ENCODE results near the gene SHANK1.

Gene SHANK1

DNA sequence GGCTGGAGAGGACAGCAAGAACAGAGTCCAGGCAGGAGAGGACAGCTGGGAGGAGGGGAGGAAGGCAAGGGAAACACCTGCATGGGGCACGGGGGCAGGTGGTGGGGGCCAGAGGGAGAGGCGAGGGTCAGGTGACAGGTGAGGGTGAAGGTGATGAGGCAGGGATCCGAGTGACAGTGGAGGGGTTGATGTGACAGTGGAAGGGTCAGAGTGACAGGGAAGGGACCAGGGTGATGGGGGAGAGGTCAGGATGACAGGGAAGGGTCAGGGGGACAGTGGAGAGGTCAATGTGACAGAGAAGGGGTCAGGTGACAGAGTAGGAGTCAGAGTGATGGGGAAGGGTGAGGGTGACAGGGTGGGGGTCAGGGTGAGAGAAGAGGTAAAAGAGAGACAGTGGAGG, 41.3 kb downstream of the SHANK1 start:
- no peaks in the 10 kb centered on the region for H3K27me3 ChIP-seq (ENCODE audit: low read length)

DNA sequence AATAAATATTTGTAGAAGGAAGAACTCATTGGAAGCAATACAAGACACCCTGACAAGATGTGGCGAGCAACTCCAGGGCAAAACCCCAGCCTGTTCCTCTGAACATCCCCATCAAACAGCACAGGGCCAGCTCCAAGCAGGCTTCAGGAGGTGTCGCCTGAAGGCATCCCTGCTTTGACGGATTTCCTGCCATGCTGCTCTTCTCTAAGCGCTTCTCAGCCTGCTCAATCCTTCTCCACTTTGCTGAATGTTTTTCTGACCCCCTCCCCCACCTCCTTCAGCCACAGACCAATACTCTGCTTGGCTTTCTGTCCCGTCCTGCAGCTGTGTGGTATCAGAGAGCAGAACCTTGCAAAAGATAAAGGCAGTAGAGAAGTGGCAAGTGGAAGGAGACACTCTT, 42.0 kb downstream of the SHANK1 start:
- no peak for TF ChIP-seq EZH2phosphoT487 (conservative IDR thresholded peaks at IDR 0.05; ENCODE audit: low read length)
- TF ChIP-seq, protein P1, sequence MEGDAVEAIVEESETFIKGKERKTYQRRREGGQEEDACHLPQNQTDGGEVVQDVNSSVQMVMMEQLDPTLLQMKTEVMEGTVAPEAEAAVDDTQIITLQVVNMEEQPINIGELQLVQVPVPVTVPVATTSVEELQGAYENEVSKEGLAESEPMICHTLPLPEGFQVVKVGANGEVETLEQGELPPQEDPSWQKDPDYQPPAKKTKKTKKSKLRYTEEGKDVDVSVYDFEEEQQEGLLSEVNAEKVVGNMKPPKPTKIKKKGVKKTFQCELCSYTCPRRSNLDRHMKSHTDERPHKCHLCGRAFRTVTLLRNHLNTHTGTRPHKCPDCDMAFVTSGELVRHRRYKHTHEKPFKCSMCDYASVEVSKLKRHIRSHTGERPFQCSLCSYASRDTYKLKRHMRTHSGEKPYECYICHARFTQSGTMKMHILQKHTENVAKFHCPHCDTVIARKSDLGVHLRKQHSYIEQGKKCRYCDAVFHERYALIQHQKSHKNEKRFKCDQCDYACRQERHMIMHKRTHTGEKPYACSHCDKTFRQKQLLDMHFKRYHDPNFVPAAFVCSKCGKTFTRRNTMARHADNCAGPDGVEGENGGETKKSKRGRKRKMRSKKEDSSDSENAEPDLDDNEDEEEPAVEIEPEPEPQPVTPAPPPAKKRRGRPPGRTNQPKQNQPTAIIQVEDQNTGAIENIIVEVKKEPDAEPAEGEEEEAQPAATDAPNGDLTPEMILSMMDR (IDR thresholded peaks at IDR 0.05; ENCODE audit: insufficient read depth, low read length, poor library complexity, severe bottlenecking), result no peak
- Histone ChIP-seq H3F3A (ENCODE audit: insufficient read depth) (no peaks in the 10 kb centered on the region), H3K9ac (ENCODE audit: low read length) (no peak overlapping the region), H3K4me3 (ENCODE audit: insufficient read depth, low read length, poor library complexity, severe bottlenecking) (no peak overlapping the region), H3K4me2 (ENCODE audit: low read depth, low read length, poor library complexity, severe bottlenecking) (no peak overlapping the region), H3K9me3 (ENCODE audit: insufficient read depth, low read length) (no peaks in the 10 kb centered on the region), H3K79me2 (ENCODE audit: insufficient read depth, low read length) (no peaks in the 10 kb centered on the region), H2AFZ (ENCODE audit: low read depth, low read length, severe bottlenecking) (no peak overlapping the region), H3K9me2 (replicated peaks; ENCODE audit: insufficient read depth, low read length) (no peaks in the 10 kb centered on the region), H3K27ac (ENCODE audit: low read depth, low read length) (no peak overlapping the region), H4K20me1 (ENCODE audit: low read depth, low read length) (no peaks in the 10 kb centered on the region), H3K36me3 (ENCODE audit: low read length) (no peaks in the 10 kb centered on the region), H3K27me3 (ENCODE audit: low read length) (no peaks in the 10 kb centered on the region)

More for the DNA sequence above, 41.3 kb downstream of the SHANK1 start:
- no peak overlapping the region for H3K4me2 ChIP-seq (ENCODE audit: low read depth, low read length, poor library complexity, severe bottlenecking)
- H2AFZ ChIP-seq (ENCODE audit: low read depth, low read length, severe bottlenecking), result no peak overlapping the region
- no peaks in the 10 kb centered on the region for H3K9me2 ChIP-seq (replicated peaks; ENCODE audit: insufficient read depth, low read length)
- H3K9ac ChIP-seq (ENCODE audit: low read length), result no peak overlapping the region
- no peaks in the 10 kb centered on the region for H3F3A ChIP-seq (ENCODE audit: insufficient read depth)
- no peak overlapping the region for H3K4me3 ChIP-seq (ENCODE audit: insufficient read depth, low read length, poor library complexity, severe bottlenecking)
- no peaks in the 10 kb centered on the region for H3K9me3 ChIP-seq (ENCODE audit: insufficient read depth, low read length)
- no peaks in the 10 kb centered on the region for H3K36me3 ChIP-seq (ENCODE audit: low read length)
- no peaks in the 10 kb centered on the region for H4K20me1 ChIP-seq (ENCODE audit: low read depth, low read length)
- H3K79me2 ChIP-seq (ENCODE audit: insufficient read depth, low read length), result no peaks in the 10 kb centered on the region
- no peak for TF ChIP-seq EZH2phosphoT487 (conservative IDR thresholded peaks at IDR 0.05; ENCODE audit: low read length)
- TF ChIP-seq, protein P1 (IDR thresholded peaks at IDR 0.05; ENCODE audit: insufficient read depth, low read length, poor library complexity, severe bottlenecking), result no peak
- H3K27ac ChIP-seq (ENCODE audit: low read depth, low read length), result no peak overlapping the region

- no peak overlapping the region for H2AFZ ChIP-seq (ENCODE audit: low read depth, low read length, severe bottlenecking)
- H4K20me1 ChIP-seq (ENCODE audit: low read depth, low read length), result no peaks in the 10 kb centered on the region
- H3K4me2 ChIP-seq (ENCODE audit: low read depth, low read length, poor library complexity, severe bottlenecking), result no peak overlapping the region
- H3F3A ChIP-seq (ENCODE audit: insufficient read depth), result no peaks in the 10 kb centered on the region
- no peaks in the 10 kb centered on the region for H3K9me3 ChIP-seq (ENCODE audit: insufficient read depth, low read length)
- no peak overlapping the region for H3K27ac ChIP-seq (ENCODE audit: low read depth, low read length)
- no peaks in the 10 kb centered on the region for H3K9me2 ChIP-seq (replicated peaks; ENCODE audit: insufficient read depth, low read length)
- H3K36me3 ChIP-seq (ENCODE audit: low read length), result no peaks in the 10 kb centered on the region
- no peak overlapping the region for H3K9ac ChIP-seq (ENCODE audit: low read length)
- H3K27me3 ChIP-seq (ENCODE audit: low read length), result no peaks in the 10 kb centered on the region
- H3K4me3 ChIP-seq (ENCODE audit: insufficient read depth, low read length, poor library complexity, severe bottlenecking), result no peak overlapping the region
- H3K79me2 ChIP-seq (ENCODE audit: insufficient read depth, low read length), result no peaks in the 10 kb centered on the region
- no peak for TF ChIP-seq EZH2phosphoT487 (conservative IDR thresholded peaks at IDR 0.05; ENCODE audit: low read length)
- TF ChIP-seq, protein P1 (IDR thresholded peaks at IDR 0.05; ENCODE audit: insufficient read depth, low read length, poor library complexity, severe bottlenecking), result no peak
Observed at GRCh38 chr19:50676625-50677197, 42.9 kb downstream of the SHANK1 start.

Data from SU-DHL-6 (cell line).